HG03558 (cell line): ENCODE measurements around the gene PPIL1.

ENCODE experiments used
- ATAC-seq: cut with Tn5 transposase; IDR thresholded peaks from one replicate; pipeline ENCODE4 v1.9.1; 2021; ENCODE audit warnings: moderate number of reproducible peaks; ENCODE audit not compliant: unreplicated experiment; ENCODE audit errors: extremely low read depth

PPIL1 gene

DNA sequence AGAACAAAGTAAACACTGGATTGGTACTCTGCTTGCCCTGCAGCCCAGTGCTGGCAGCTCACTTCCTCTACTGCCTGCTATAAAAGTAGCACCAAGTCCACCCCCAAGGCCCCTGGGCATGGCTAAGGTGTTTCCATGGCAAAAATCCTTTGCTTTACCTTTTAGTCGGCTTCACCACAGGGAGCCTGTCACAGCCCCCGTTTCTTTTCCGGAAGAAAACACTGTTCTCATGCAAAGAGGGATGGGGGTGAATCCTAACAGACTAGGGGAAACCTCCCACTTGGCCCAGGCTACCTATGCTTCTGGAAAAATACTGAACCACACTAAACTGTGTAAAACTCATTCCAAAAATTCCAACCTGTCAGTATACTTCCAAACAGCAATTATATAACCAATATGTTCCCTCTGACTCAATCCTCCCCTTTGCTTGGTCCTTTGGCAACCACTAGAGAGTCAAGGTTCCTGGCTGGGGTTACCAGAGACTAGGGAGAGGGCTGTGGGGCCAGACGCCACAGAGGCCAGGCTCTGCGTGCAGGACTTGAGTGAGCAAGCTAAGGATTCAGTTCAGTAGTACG lies 16.1 kb downstream of the PPIL1 start:
- ATAC-seq = no peak

GRCh38 chr6:36857325-36857724 lies 17.3 kb downstream of the PPIL1 start:
- no peak for ATAC-seq

GRCh38 chr6:36856277-36856676 lies 18.3 kb downstream of the PPIL1 start:
- ATAC-seq = no peak

DNA sequence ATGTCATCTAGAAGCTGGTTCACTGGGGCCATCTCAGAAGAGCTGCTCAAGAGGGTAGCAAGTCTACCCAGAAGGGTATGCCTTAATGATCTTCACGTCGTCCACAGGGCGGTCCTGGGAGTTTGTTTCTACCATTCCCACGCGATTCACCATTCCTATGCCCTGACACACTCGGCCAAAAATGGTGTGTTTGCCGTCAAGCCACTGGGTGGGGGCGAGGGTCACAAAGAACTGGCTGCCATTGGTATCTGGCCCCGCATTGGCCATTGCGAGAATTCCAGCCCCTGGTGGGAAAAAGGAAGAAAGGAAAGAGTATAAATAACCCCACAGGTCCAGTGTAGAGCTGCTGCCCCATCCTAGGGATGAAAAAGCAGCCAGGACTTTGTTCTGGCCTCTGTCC lies 18.9 kb downstream of the PPIL1 start:
- no peak for ATAC-seq

- no peak for ATAC-seq
Observed at GRCh38 chr6:36853325-36853724, 21.3 kb downstream of the PPIL1 start.

DNA sequence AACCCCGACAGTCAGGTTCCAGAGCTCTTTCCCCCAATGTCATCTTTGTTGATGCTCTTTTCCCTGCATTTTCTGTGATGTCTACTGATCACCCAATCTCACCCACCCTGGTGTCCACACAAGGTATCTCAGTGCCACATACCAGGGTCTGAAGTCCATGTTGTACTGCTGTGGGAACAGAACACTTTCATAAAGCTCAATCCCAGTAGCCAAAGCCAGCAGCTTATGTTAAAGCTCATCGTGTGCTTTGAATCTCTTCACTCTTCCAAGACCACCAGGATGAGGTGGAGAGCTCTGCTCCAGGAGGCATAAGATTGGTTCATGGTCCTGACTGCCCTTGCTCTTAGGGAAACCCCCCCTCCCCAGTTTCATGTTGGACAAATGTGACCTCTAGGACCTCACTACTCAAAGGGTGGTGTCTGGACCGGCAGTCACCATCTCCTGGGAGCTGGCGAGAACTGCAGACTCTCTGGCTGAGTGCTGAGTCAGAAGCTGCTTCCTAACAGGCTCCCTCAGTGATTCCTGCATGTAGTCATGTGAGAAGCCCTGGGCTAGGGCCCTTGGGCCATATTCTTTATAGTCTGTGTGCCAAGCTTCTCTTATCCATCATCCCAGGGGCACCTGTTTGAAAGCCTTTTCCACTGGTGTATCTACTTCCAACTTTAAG lies 22.0 kb downstream of the PPIL1 start:
- ATAC-seq = no peak

GRCh38 chr6:36851626-36852025 lies 23.0 kb downstream of the PPIL1 start:
- no peak for ATAC-seq

DNA sequence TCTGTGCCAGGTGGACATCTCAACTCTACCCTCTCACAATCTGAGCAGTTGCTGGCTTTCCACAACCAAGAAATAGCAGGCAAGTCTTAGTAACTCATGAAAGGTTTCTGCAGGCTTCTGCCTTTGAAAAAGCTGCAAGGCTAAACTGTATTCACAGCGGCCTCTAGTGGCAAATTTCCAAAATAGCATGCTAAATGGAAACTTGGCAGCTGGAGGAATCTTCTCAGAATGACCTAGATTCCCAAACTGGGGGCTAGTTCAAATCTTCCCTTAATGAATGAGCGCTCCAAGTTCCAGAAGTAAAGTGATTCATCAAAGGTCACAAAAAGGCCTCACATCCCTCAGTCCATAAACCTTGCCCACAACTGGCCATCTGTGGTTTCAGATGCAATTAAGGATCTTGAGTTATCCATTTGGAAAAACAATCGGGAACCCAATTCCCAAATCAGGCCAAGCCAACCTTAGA lies 23.4 kb downstream of the PPIL1 start:
- ATAC-seq = no peak

GRCh38 chr6:36850021-36850420 lies 24.6 kb downstream of the PPIL1 start:
- no peak for ATAC-seq

DNA sequence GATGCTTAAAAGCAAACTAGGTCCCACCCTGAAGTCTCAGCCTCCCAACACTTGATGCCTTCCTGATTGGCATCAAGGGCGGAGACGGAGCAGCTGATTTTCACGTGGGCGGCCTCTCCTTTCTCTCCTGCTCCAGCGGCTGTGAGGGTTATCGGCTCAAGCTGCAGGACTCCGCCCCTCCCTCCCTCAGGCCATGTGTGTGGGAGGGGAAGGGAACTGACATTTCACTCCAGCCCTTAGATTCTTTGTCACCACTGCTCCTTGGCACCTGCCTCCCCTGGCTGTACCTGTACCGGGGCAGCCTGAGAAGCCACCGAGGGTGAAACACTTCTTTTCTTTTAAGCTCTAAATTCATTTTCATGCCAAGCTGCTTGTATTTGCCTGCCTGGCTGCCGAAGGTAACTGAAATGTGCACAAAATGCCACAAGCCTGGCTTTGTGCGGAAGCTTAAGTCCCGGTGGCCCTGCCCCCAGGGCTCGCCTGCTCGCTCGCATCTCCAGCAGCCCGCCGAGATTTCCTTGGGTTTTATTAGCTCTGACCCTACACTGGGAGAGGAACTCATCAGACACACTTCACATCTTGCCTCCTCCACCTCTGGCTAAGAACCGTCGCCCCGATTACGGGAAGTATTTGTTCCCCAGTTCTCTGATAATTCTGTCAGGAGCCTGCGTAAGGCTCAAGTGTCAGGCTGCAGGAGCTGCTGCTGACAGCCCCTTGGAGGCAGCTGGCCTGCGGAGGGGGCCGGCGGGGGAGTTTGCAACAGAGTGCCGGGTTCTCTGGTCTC lies 25.8 kb downstream of the PPIL1 start:
- no peak for ATAC-seq

- no peak for ATAC-seq
Observed at GRCh38 chr6:36847991-36848390, 26.6 kb downstream of the PPIL1 start.

GRCh38 chr6:36847152-36847551 lies 27.5 kb downstream of the PPIL1 start:
- no peak for ATAC-seq

DNA sequence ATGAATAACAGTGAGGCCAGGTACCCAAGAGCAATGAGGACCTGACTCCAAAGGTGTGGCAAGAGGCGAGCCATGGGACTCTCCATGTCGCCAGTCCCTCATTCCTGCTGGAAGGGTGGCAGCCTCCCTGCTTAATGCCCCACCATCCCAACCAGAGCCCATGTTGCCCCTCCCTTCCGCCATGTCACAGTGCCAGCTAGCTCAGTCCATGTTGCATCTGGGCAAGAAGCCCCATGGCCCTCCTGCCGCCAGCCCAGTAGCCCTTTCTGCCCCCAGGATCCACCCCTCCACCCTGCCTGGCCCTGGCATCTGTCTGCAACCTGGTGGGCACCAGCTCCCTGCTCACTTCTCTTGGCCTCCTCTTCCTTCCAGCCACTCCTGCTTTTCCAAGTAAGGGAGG lies 29.4 kb downstream of the PPIL1 start:
- ATAC-seq = no peak

- ATAC-seq = no peak
Observed at GRCh38 chr6:36844232-36845170, 30.1 kb downstream of the PPIL1 start.

DNA sequence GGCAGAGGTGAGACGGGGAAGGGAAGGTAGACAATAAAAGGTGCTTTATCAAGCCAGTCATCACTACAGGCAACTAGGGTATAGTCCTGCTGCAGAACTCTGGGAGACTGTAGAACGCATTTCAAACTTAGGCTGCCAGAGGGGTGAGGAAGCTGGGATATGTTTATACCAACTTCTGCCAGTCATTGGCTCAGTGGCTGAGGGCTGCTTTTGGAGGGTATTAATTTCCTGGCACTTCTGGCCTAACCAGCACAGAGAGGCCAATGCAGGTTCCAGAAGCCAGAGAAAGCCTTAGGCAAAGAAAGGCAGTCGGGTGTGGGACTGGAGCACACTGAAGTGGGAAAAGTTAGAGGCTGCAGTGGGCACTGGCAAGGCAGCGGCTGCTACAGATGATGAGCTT lies 31.4 kb downstream of the PPIL1 start:
- no peak for ATAC-seq

DNA sequence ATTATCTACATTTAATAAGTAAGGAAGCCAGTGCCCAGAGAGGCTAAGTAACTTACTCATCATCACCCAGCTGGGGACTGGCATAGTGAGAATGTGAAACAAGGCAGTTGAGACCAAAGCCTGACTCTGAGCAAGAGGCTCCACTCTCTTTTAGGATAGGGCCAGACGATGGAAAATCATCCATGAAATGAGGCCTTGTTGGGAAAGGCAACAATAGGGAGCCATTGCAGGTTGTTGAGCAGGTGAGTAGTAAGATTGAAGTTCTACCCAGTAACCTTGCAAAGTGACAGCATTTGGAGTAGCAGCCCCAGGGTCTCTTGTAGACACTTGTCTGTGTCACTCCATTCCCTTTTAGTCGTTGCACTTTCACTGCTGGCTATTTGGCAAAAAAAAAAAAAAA lies 32.8 kb downstream of the PPIL1 start:
- ATAC-seq = no peak

GRCh38 chr6:36840432-36841403 lies 33.9 kb downstream of the PPIL1 start:
- ATAC-seq = no peak

GRCh38 chr6:36839749-36840431 lies 34.7 kb downstream of the PPIL1 start:
- no peak for ATAC-seq
